ENCODE measurements around the gene TSBP1. TPM values are rescaled to one million over a fixed set of nuclear protein-coding genes. Genes with fewer than 3 reads are reported as not detected.

The TSBP1 gene
- total and polyA plus RNA-seq, 7 donors = not detected

GRCh38 chr6:32396028-32396427, 24.3 kb upstream of the TSBP1 start:
- Histone ChIP-seq H3K4me1 (no peaks in the 10 kb centered on the region), H3K9me3 (no peaks in the 10 kb centered on the region), H3K27me3 (ENCODE audit: insufficient read depth in 3 of 3, low read length in 2 of 3) (peaks cover 0 to 3% (median 0%) of the 10 kb centered on the region in 3 donors), H3K36me3 (ENCODE audit: insufficient read depth in 1 of 2, low read depth in 1 of 2) (no peaks in the 10 kb centered on the region), H3K27ac (no peak overlapping the region), H3K4me3 (no peak overlapping the region)
- DNase-seq (no peak), ATAC-seq (no peak)
- intact Hi-C loops (cut with DNase I) = loop anchor here in 1 of 2 donors (10.0 kb wide), 1 partner anchor 141 kb away; no protein-coding TSS in a partner anchor
- no peak for TF ChIP-seq CTCF (IDR thresholded peaks at IDR 0.05)
- WGBS, 3 donors = 93 to 96% (median 93%) methylated on average over 10 of the region's 10 CpGs

GRCh38 chr6:32393665-32394420, 22.1 kb upstream of the TSBP1 start:
- intact Hi-C loops (cut with DNase I) = loop anchor here in 1 of 2 donors (10.0 kb wide), 1 partner anchor 139 kb away; no protein-coding TSS in a partner anchor
- peak overlapping the region; percentile 50 for H3K27ac ChIP-seq
- no peaks in the 10 kb centered on the region for H3K4me1 ChIP-seq
- H3K36me3 ChIP-seq (ENCODE audit: insufficient read depth in 1 of 2, low read depth in 1 of 2) = no peaks in the 10 kb centered on the region
- H3K9me3 ChIP-seq = no peaks in the 10 kb centered on the region
- TF ChIP-seq CTCF (IDR thresholded peaks at IDR 0.05) = no peak
- ATAC-seq (peak in 3 of 4 donors; percentile 44 to 69 (median 46)), DNase-seq (no peak)
- H3K4me3 ChIP-seq = no peak overlapping the region
- no peaks in the 10 kb centered on the region for H3K27me3 ChIP-seq (ENCODE audit: insufficient read depth in 3 of 3, low read length in 2 of 3)
- 47 to 67% (median 62%) methylated on average over 7 of the region's 7 CpGs for WGBS, 3 donors

GRCh38 chr6:32391505-32391904, 19.8 kb upstream of the TSBP1 start:
- no peak overlapping the region for H3K27ac ChIP-seq
- H3K36me3 ChIP-seq (ENCODE audit: insufficient read depth in 1 of 2, low read depth in 1 of 2) = no peaks in the 10 kb centered on the region
- no peaks in the 10 kb centered on the region for H3K9me3 ChIP-seq
- H3K27me3 ChIP-seq (ENCODE audit: insufficient read depth in 3 of 3, low read length in 2 of 3) = no peaks in the 10 kb centered on the region
- no peaks in the 10 kb centered on the region for H3K4me1 ChIP-seq
- no peak for TF ChIP-seq CTCF (IDR thresholded peaks at IDR 0.05)
- H3K4me3 ChIP-seq = no peak overlapping the region
- no peak for ATAC-seq
- 92 to 93% (median 93%) methylated on average over 6 of the region's 6 CpGs for WGBS, 3 donors
- intact Hi-C loops (cut with DNase I) = loop anchor here in 1 of 2 donors (10.0 kb wide), 1 partner anchor 137 kb away; no protein-coding TSS in a partner anchor
- no peak for DNase-seq

- H3K9me3 ChIP-seq = no peaks in the 10 kb centered on the region
- WGBS, 3 donors = 56 to 63% (median 62%) methylated on average over 6 of the region's 6 CpGs
- no peaks in the 10 kb centered on the region for H3K36me3 ChIP-seq (ENCODE audit: insufficient read depth in 1 of 2, low read depth in 1 of 2)
- H3K27me3 ChIP-seq (ENCODE audit: insufficient read depth in 3 of 3, low read length in 2 of 3) = no peaks in the 10 kb centered on the region
- H3K27ac ChIP-seq = no peak overlapping the region
- ATAC-seq (no peak), DNase-seq (no peak)
- intact Hi-C loops (cut with DNase I) = no loop called here
- H3K4me3 ChIP-seq = no peak overlapping the region
- no peak for TF ChIP-seq CTCF (IDR thresholded peaks at IDR 0.05)
- H3K4me1 ChIP-seq = no peaks in the 10 kb centered on the region
These were observed 16.1 kb upstream of the TSBP1 start for GRCh38 chr6:32387589-32388340.

Data from psoas muscle (tissue), 8 donors.